ENCODE results near the gene RIMBP2. TPM values are rescaled to one million over a fixed set of nuclear protein-coding genes. Genes with fewer than 3 reads are reported as not detected.

Gene RIMBP2
- total RNA-seq, 1 experiment from 2014 or later = not detected

DNA sequence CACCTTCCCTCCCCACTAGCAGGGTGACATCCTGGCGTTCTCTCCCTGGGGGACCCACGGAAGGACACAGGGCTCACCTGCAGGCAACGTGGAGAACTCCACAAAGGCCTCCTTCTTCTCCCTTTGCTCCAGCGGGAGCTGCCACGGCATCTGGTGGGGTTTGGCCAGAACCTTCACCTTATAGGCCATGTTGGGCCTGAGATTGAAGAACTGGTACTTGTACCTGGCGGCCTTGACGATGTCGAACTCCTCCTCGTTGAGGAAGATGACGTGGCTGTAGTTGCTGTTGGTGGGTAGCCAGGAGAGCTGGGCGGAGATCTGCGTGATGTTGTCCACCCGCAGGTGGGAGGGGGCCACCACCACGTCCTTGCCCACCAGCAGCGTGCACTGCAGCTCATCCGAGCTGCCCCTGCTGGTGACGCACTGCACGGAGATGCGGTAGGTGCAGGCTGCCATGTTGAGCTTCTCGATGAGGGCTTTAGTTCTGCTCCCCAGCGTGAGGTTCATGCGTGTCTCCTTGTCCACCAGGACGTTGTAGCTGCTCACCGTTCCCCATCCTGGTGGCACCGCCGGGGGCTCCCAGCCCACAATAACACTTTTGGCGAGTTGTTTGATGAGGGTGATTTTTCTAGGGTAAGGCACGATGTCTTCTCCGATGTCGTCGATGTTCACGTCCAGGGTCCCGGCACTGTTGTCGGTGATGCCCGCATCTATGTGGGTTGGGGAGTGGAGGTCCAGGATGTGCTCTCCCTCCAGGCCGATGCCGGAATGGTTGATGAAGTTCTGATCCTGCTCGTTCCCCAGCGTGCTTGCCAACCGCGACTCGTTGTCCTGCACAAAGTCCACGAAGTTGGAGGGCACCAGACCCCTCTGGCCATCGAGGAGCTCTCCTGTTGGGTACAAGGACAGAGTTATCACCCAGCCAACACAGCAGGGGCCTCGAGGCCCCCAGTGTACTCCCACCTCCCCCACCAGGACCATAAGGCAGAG is 274.0 kb downstream of the RIMBP2 start:
- no peak for DNase-seq (ENCODE audit: low spot score)

DNA sequence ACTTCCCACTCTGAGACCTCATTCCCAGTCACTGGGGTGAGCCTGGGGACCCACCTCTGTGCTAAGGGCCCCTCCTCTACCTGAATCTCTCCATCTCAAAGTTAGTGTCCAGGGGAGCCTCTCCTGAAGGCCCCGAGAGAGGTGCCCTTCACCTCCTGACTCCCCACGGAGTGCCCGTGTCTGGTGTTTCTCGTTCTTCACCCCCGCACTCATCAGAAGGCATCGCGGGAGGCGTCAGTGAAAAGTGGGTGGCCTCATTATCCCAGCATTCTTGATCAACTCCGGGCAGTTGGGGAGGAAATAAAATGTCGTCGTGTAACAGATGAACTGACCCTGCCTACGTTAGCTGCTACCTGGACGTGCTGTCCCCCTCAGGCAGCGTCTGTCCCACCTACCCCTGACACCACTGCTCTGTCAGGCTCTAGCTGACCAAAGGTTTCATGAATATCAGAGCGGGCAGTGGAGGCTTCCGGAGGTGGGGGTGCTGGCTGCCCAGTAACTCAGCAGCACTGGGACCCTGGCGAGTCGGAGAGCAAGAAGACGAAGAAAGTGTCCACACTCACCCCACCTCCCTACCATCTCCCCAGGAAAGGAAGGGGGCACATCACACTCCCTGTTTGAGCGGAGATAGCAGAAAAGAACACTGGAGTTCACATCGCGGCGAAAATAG is 275.6 kb downstream of the RIMBP2 start:
- no peak for DNase-seq (ENCODE audit: low spot score)

DNA sequence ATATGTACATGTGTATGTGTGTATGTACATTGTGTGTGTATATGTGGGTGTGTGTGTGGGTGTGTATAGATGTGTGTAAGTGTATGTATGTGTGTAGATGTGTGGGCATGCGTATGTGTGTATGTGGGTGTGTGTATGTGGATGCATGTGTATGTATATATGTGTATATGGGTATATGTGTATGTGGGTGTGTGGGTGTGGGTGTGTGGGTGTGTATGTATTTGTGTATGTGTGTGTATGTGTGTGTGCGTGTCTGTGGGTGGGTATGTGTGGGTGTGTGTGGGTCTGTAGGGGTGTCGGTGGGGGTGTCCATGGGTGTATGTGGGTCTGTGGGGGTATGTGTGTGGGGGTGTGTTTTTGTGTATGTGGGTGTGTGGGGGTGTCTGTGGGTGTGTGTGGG is 276.8 kb downstream of the RIMBP2 start:
- DNase-seq (ENCODE audit: low spot score) = no peak

DNA sequence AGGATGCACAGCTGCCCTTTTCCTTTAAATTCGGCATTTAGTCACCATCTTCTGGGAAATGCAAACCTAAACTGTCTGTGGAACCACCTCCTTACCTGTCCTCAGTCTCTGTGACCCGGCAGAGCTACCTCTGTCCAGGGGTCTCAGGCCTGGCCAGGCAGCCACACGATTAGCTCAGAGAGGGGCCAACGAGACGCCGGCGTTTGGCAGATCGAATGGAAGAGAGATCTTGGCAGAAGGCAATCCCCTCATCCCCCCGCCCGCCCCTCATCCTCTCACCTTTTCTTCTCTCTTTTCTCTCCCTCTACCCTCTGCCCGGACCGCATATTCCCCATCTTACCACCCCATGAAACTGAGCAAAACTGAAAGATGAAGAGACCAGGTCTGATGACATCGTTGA is 277.4 kb downstream of the RIMBP2 start:
- DNase-seq (ENCODE audit: low spot score) = no peak

DNA sequence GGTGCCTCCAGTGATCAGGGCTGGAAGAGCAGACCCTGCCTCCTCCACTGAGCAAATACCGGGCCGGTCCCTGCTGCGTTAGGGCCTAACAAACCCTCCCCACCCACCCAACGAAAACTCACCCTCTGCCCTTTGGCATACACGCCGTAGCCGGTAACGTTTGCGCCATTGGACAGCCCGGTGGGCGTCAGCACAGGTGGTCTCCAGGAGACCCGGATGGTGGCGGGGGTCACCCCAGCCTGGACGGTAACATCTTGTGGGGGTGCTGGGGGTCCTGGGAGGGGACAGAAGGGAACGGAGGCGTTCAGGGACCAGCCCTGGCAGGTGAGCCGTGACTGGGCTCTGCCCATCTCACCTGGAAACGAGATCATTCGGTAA is 277.9 kb downstream of the RIMBP2 start:
- DNase-seq (ENCODE audit: low spot score) = no peak

DNA sequence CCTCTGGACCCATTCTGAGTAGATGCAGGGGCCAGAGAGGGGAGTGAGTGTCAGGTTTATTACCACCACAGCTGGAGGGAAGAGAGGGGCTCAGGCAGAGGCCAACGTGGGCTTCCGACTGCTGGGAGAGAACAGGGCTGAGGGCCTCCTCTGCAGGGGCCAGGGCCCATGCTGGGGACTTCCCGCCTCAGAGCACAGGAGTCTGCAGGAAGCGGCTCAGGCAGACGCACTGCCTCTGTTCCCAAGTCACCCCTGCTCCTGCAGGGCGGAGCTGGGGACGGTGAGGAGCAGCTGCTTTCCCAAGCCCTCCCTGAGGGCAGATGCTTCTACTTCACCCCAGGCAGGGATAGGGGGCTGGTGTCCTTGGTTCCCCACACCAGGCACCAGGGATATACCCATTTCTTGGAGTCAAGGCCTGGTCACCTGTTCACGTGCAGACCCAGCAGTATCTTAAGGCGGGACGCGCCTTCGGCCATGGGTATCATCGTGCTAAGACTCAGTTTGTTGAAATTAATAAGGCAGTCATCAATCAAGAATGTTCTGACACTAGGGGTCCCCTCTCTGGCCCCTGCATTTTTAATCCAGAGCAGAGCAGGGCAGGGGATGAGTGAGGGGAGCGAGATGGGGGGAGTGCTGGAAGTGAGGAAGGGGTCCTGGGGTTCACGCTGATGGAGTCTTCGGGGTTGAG is 278.4 kb downstream of the RIMBP2 start:
- no peak for DNase-seq (ENCODE audit: low spot score)

DNA sequence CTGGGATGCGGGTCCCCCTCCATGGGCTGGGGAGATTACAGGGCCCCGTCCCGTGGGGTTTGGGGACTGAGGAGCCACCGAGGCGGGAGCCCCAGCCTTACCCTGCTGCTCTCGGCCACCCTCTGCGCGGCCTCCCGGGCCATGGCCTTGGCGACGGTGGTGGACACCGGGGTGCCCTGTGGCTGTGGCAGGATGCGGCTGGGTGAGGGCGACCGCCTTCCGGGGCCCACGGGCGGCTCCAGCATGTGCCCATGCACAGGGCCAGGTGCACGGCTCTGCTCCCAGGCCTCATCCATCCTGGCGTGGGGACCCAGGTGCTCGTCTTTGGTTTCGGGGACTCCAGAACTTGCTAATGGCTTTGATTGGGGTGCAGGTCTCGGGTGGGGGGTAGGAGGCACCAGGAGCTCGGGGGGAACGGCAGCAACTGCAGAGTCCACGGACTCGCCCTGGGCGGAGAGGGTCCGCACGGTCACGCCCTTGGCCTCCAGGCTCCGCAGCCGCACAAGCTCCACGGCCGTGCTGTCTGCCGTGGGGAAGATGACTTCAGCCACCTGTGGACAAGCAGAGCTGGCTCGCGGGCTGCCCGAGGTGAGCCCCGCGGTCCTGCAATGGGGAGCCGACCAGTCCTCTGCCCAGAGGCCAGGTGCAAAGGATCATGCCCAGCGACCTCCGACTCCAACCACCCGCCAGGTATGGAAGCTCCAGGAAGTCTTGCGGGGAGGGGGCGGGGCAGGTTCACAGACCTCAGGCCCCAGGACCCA is 279.2 kb downstream of the RIMBP2 start:
- no peak for DNase-seq (ENCODE audit: low spot score)

DNA sequence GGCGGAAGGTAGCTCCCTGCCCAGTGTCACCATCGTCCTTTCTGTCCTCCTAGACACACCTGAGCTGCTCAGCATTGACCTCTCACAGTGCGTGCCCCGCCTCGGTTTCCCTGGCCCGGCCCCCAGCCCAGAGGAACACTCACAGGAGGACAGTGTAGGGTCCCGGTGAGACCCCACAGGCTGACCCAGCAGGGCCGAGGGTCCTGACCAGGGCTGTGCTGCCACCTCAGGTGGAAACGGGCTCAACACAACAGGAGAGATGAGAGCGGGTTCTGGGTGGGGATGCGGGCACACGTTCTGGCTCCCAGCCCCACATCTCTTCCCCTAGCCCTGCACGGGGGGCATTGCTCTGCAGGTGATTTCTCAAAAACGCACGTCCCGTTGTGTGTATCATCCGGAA is 280.3 kb downstream of the RIMBP2 start:
- no peak for DNase-seq (ENCODE audit: low spot score)

DNA sequence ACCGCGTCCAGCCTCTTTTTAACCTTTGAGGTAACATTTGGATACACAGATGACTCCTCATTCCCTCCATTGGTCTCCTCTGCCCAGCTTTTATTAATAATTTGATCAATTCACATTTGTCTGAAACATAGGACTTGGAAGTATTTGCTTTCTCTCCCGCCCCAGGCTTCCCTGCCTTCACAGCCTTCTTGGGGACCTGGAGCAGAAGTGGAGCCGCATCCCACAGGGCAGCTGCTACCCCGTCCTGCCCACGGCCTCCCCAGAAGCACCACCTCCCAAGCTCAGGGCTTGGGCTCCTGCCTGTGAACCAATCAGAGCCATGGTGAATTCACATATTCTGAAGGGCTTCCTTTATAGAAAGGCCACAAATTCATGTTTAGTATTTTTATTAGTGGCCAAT is 280.8 kb downstream of the RIMBP2 start:
- no peak for DNase-seq (ENCODE audit: low spot score)

DNA sequence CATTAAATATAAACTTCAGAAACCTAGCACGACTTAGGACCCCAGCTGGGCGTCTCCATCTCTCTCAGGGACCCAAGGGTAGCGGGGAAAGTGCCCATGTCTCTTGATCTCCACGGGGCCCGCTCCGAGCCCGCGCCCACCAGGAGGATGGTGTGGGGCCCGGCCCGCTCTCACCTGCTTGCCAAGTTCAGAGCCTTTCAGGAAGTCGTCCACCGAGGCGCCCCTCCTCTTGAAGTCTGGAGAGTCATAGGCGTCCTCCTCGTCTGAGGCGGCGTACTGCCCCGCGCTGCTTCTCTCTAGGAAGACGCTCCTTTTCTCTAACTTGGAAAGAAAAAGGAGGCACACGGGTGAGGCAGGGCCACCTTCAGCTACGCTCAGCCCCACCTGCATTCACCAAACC is 281.5 kb downstream of the RIMBP2 start:
- no peak for DNase-seq (ENCODE audit: low spot score)

DNA sequence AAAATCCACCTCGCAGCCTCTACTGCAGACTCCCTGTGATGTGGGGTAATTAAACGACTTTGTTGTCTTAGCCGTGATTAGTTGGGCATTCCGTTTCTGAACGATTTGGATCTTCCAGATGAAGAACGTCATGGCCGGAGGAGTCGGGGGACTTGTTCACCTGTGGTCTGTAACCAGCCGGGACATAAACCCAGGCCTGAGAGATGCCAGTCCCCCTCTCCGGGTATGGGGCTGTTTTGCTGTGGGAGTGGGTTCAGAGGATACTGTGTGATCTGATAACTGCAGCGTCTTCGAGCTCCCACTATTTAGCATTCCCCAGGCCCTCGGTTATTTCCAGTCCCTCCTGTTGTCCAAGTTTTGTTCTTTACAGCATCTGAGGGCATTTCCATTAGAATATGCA is 282.3 kb downstream of the RIMBP2 start:
- no peak for DNase-seq (ENCODE audit: low spot score)

DNA sequence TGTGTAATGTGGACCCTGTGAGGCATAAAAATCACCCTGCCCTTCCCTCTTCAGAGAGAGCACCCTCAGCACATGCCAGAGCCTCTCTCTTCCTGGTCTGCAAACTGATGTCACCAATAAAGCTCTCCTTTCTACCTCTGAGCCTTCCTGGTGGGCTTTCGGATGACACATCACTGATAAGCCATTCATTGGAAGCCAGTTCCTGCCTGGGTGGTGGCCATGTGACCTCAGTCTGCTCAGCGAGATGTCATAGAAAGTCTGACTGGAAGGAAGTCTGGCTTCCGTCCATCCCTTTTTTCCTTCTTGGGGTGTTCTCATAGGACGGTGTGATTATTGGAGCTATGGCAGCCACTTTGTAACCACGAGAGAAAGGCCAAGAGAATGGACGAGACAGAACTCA is 282.7 kb downstream of the RIMBP2 start:
- no peak for DNase-seq (ENCODE audit: low spot score)

DNA sequence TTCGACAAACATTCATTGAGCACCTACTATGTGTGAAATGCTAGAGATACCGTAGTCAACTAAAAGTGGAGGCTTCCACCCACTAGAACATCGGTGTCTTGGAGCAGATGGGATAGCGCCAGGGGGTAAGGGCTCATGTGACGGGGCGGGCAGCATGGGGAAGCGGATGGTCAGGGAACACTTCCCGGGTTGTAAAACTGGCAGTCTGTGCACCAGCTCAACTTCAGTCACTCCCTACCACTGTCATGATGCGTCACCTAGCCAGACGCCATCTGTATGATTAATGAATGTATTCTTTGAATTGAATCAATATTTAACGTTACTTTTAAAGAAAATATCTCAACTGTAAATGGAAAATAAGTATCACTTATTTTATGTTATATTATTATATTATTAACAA is 284.9 kb downstream of the RIMBP2 start:
- DNase-seq (ENCODE audit: low spot score) = no peak

DNA sequence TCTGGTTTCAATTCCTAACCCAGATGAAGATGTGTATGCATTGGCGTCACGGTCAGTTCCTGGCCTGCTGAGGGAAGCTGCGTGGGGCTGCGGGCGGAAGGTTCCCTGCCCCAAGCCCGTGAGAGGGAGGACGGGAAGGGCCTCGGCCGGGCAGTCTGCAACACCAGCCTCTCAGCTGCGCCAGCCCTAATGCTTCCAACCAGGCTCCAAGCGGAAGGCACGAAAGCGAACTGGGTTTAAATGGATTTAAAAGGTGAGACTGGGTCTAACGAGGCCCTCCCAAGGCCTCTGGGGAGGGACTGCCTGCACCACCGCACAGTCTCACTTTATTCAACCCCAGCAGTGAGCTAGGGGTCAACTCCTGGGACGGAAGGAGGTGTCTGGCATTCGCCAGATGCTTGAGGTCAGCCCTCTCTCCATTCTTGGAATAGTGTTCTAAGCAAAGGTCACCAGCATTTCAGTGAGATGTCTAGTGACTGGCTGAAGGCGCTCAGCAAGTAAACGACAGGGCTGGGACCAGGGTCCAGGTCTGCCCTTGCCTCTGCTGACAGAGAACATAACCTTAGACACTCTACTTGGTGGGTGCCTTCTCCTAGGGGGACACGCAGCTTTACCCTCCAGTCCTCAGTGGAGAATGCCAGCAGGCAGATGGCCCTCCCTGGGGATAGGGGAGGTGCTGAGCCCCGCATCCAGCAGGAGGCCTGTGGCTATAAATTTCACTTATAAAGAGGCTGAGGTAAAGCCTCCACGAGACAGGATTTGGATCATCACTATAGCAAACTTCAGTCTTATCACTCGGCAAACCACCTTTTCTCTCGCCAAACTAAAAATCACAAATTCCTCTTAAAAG is 286.2 kb downstream of the RIMBP2 start:
- no peak for DNase-seq (ENCODE audit: low spot score)

DNA sequence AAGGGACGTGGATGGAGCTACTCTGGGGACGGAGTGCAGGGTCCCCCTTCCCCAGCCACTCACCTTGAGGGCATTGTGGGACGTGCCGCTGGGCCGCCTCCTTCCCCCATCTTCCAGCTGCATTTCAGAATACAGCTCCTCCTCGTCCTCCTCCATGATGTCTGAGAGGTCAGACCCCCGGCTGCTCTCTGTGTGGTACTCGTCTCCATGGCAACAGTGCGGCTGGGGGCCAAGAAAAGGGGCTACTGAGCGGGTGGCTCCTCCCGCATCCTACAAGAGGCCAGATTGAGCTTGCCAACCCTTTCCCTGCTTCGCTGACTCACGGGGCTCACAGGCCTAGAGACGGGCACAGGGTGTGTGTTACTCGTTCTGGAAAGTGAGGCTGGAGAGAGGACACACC is 288.0 kb downstream of the RIMBP2 start:
- DNase-seq (ENCODE audit: low spot score) = no peak

DNA sequence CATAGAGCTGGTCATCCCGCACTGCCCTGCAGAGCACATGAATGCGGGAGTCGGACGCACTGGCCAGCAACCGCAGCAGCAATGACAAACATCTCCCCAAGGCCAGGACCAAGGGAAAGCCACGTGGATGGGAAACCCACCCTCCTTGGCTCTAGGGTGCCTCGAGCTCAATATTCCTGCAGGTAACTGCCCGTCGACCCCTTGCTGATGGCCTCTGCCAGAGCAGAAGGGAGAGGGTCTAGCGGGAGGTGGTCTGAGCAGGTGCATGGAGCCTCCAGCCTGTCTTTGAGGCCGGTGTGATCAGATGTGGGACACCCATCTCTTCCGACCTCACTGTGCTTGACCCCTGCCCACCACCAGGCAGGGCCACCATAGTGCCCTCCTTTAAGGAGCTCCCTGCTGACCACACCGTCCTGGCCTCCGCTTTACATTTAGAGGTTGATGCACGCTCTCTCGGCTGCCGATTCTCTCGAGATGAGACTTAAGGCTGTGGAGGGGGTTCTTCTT is 288.7 kb downstream of the RIMBP2 start:
- no peak for DNase-seq (ENCODE audit: low spot score)

DNA sequence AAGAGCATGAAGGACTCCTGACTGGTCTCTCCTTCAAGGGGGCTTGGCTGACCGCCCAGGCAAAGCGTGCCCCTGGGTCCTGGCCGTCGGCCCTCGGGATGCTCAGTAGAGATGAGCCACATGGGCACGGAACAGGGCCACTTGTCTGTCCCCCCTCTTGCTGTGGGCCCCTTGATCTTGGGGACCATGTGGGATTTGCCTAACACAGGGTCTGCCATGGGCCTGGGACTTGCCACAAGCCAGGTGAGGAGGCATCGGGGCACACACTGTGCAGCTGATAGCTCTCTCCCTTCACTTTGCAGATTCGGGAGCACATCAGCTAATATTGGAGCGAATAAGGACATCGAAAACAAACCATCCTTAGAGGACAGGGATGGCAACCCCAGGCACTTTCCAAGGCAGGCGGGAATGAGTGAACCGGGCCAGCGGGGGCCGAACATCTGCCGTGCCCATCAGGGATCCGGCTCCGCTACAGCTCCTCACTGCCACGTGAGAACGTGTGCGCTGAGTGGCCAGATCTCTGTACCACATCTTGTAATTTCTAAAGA is 290.3 kb downstream of the RIMBP2 start:
- no peak for DNase-seq (ENCODE audit: low spot score)

DNA sequence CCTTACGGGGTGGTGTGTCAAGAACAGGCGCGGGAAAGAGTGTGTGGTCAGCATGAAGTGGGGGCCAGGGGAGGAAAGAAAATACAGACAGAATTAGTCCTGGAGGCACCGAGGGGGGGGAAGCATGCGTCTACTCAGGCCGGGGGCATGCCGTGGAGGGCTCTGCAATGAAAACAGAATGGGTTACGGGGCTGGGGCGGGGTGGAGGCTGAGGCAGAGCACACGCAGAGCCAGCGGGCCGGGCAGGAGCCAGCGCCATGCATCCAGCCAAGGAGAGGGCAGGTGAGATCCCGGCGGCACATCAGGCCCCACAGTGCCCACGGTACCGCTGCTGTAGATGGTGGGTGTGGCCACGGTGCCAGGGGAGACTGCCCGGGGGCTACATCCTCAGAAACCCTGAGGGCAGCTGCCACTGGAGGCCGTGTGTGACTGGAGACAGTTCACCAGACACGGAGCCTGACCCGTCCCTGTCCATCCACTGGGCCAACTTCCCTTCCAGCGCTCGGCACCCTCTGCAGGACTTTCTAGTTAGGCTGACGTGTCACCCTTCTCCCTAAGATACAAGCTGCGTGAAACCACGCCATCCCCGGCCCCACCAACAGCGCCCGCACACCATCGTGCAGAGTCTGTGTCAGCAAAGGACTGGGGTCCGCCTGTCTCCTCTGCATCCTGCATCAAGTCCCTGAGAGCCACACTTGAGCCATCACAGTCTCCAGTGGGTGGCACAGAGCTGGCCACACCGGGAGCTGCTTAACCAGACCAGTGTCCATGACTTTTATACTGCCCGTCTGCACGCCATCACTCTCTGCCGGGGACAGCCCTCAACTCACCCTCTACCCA is 291.0 kb downstream of the RIMBP2 start:
- no peak for DNase-seq (ENCODE audit: low spot score)

Data from A172 (cell line).